ENCODE data around the gene KRTAP12-4.

DNA sequence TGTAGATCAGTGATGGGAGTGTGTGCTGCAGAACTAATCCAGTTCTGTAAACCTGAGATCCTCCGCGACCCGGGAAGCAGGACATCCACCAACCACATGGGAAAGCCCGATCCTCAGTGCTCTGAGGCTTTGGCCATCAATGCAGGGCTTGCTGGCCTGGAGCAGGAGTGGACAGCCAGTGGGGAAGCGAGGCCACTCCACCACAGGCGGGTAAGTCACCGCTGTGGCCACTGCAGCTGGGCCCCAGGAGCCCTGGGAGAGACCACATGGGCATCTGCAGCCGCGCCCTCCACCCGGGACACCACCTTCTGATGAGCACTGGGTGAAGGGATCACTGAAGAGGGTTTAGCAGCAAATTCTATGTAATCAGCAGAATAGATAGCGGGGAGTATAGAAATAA is 26.7 kb upstream of the KRTAP12-4 start:
- TF ChIP-seq, protein P1, sequence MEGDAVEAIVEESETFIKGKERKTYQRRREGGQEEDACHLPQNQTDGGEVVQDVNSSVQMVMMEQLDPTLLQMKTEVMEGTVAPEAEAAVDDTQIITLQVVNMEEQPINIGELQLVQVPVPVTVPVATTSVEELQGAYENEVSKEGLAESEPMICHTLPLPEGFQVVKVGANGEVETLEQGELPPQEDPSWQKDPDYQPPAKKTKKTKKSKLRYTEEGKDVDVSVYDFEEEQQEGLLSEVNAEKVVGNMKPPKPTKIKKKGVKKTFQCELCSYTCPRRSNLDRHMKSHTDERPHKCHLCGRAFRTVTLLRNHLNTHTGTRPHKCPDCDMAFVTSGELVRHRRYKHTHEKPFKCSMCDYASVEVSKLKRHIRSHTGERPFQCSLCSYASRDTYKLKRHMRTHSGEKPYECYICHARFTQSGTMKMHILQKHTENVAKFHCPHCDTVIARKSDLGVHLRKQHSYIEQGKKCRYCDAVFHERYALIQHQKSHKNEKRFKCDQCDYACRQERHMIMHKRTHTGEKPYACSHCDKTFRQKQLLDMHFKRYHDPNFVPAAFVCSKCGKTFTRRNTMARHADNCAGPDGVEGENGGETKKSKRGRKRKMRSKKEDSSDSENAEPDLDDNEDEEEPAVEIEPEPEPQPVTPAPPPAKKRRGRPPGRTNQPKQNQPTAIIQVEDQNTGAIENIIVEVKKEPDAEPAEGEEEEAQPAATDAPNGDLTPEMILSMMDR (IDR thresholded peaks at IDR 0.05), result no peak
- TF ChIP-seq POLR2AphosphoS5 (IDR thresholded peaks at IDR 0.05) (no peak), POLR2A (IDR thresholded peaks at IDR 0.05) (no peak)
